OCI-LY1 (cell line): Measurements from ENCODE around the gene RNU1-1.
"Not testable (repeated sequence)": the region's sequence is repeated elsewhere in the genome, so short reads cannot be mapped to it uniquely, and the experiment has no call there.

Experiments
- H2AFZ ChIP-seq: fragments of 200-600 bp; sonication (generic), shearing (Covaris generic); 2 replicates; pipeline ENCODE4 v1.6.0; 2014; ENCODE audit warnings: antibody characterized with exemption, mild to moderate bottlenecking, low read length
- H3F3A ChIP-seq: fragments of 200-600 bp; sonication (generic), shearing (Covaris generic); 2 replicates; pipeline ENCODE4 v1.6.0; 2014; ENCODE audit warnings: mild to moderate bottlenecking, antibody characterized with exemption, low read length, moderate library complexity; ENCODE audit not compliant: insufficient read depth
- H3K27ac ChIP-seq: fragments of 200-600 bp; sonication (generic); 2 replicates; pipeline ENCODE4 v1.5.1; 2014; ENCODE audit warnings: low read length, mixed run types, mild to moderate bottlenecking, low read depth; ENCODE audit not compliant: poor library complexity, severe bottlenecking
- H3K27me3 ChIP-seq: fragments of 200-600 bp; sonication (generic); 2 replicates; pipeline ENCODE4 v1.6.0; 2014; ENCODE audit warnings: antibody characterized with exemption, mild to moderate bottlenecking, low read length, moderate library complexity; ENCODE audit not compliant: insufficient read depth
- H3K36me3 ChIP-seq: fragments of 200-600 bp; sonication (generic); 2 replicates; pipeline ENCODE4 v1.6.1; 2014; ENCODE audit warnings: mild to moderate bottlenecking, antibody characterized with exemption, low read length, moderate library complexity, mixed read lengths; ENCODE audit not compliant: insufficient read depth
- H3K4me1 ChIP-seq: fragments of 200-600 bp; sonication (generic); 2 replicates; pipeline ENCODE4 v1.5.1; 2014; ENCODE audit warnings: mild to moderate bottlenecking, low read length, moderate library complexity; ENCODE audit not compliant: insufficient read depth, severe bottlenecking
- H3K4me2 ChIP-seq: fragments of 200-600 bp; sonication (generic), shearing (Covaris generic); 2 replicates; pipeline ENCODE4 v1.6.1; 2014; ENCODE audit warnings: low read length
- H3K4me3 ChIP-seq: fragments of 200-600 bp; sonication (generic); 2 replicates; pipeline ENCODE4 v1.5.1; 2014; ENCODE audit warnings: low read length, low read depth, mild to moderate bottlenecking, mixed read lengths; ENCODE audit not compliant: poor library complexity, severe bottlenecking
- H3K79me2 ChIP-seq: fragments of 200-600 bp; shearing (Covaris generic); 2 replicates; pipeline ENCODE4 v1.6.1; 2016; ENCODE audit warnings: mixed run types, low read length, mixed read lengths; ENCODE audit not compliant: insufficient read depth
- H3K9ac ChIP-seq: fragments of 200-600 bp; sonication (generic), shearing (Covaris generic); 2 replicates; pipeline ENCODE4 v1.6.1; 2014; ENCODE audit warnings: mild to moderate bottlenecking, low read length, mixed read lengths
- H3K9me2 ChIP-seq: fragments of 200-600 bp; sonication (generic), shearing (Covaris generic); 2 replicates; pipeline ENCODE4 v1.6.1; 2014; ENCODE audit warnings: low read depth, mild to moderate bottlenecking, low read length, mixed read lengths
- H3K9me3 ChIP-seq: fragments of 200-600 bp; shearing (Covaris generic); 2 replicates; pipeline ENCODE4 v1.6.1; 2014; ENCODE audit warnings: low read length, mixed read lengths
- H4K20me1 ChIP-seq: fragments of 200-600 bp; sonication (generic), shearing (Covaris generic); 2 replicates; pipeline ENCODE4 v1.6.0; 2016; ENCODE audit warnings: mild to moderate bottlenecking, low read length; ENCODE audit not compliant: insufficient read depth

RNU1-1 gene

GRCh38 chr1:16512624-16513411 lies 1.3 kb downstream of the RNU1-1 start:
- H3K9me3 ChIP-seq, H3K27me3 ChIP-seq, H3F3A ChIP-seq, H3K36me3 ChIP-seq, H3K9ac ChIP-seq, H3K4me2 ChIP-seq, H3K4me3 ChIP-seq, H3K79me2 ChIP-seq, H2AFZ ChIP-seq, H4K20me1 ChIP-seq, H3K4me1 ChIP-seq, H3K9me2 ChIP-seq: not testable (repeated sequence)
- peak overlapping the region; percentile 49 for H3K27ac ChIP-seq

- H3K4me3 ChIP-seq, H2AFZ ChIP-seq, H3K9me3 ChIP-seq, H3K9ac ChIP-seq, H3K4me1 ChIP-seq, H3K79me2 ChIP-seq, H3K36me3 ChIP-seq, H3F3A ChIP-seq, H3K27me3 ChIP-seq, H3K9me2 ChIP-seq, H3K4me2 ChIP-seq, H4K20me1 ChIP-seq, H3K27ac ChIP-seq: not testable (repeated sequence)
These were observed 2.2 kb downstream of the RNU1-1 start for GRCh38 chr1:16511926-16512325.

- not testable (repeated sequence) for H4K20me1 ChIP-seq, H3K27me3 ChIP-seq, H3K79me2 ChIP-seq, H3K27ac ChIP-seq, H3K9ac ChIP-seq, H3K4me2 ChIP-seq, H3K9me2 ChIP-seq, H3F3A ChIP-seq, H3K4me1 ChIP-seq, H3K36me3 ChIP-seq, H3K9me3 ChIP-seq, H3K4me3 ChIP-seq, H2AFZ ChIP-seq
These were observed 5.1 kb downstream of the RNU1-1 start for GRCh38 chr1:16508861-16509445.

DNA sequence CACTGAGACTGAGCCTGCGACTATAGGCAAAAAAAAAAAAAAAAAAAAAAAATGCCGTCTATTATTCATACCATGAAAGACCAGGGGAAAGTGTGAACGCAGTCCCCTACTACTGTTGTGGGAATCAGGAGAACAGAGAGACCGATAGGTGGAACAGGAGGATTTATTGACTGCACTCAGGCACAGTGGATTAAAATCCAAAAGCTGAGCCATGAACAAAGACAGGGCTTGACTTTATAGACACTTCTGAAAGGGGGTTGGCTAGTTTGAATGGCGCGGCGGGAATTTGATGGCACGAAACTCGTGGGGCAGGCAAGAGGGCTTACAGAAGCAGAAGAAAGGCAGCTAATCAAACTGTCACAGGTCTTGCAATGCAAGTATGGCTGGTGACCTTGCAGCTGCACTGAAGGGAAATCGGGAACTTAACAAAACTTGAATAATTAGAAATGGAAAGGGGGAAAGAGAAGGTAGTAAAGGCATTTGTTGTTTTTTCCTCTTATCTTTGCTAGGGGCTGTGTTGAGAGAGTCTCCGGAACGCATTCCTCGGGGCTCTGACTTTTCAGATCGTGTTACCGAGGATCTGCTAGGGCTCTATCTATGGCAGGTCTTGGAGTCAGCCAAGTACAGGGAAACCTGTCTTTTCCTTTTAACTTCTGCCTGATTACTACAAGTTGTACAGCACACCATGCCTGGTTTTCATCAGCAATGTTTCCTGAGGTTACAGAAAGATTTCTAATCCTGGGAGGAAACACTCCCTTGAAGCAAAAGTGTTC lies 7.5 kb downstream of the RNU1-1 start:
- not testable (repeated sequence) for H3K36me3 ChIP-seq, H3K4me2 ChIP-seq, H3K27me3 ChIP-seq, H3K79me2 ChIP-seq, H3K4me3 ChIP-seq, H3F3A ChIP-seq, H3K4me1 ChIP-seq, H3K27ac ChIP-seq, H3K9me2 ChIP-seq, H3K9me3 ChIP-seq, H4K20me1 ChIP-seq, H2AFZ ChIP-seq, H3K9ac ChIP-seq

DNA sequence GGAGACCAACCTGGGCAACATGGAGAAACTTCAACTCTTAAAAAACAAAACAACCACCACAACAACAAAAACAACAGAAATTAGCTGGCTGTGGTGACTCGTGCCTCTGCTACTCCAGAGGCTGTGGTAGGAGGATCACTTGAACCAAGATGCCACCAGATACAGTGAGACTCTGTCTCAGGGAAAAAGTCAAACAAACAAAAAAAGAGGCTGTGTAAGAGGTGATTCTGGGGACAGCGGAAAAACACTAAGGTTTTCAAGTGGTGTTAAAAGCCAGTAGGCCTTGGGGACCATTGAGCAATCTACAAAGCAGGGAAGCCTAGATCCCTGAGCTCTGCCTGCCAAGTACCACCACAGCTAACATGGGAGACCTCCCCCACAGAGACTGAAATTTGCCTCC lies 8.2 kb downstream of the RNU1-1 start:
- H3K36me3 ChIP-seq, H3K9me2 ChIP-seq, H3K4me2 ChIP-seq, H3K9ac ChIP-seq, H2AFZ ChIP-seq, H3F3A ChIP-seq, H3K4me1 ChIP-seq, H4K20me1 ChIP-seq, H3K4me3 ChIP-seq, H3K9me3 ChIP-seq, H3K27me3 ChIP-seq, H3K79me2 ChIP-seq, H3K27ac ChIP-seq: not testable (repeated sequence)
